ENCODE results near the gene HSP90AA1.

- TF ChIP-seq CTCF (IDR thresholded peaks at IDR 0.05) (no peak), EZH2 (IDR thresholded peaks at IDR 0.05; ENCODE audit: borderline replicate concordance, insufficient read depth, low read depth, low read length, poor library complexity, severe bottlenecking) (no peak)
Measured at GRCh38 chr14:102090713-102091112, 3.9 kb upstream of the HSP90AA1 start.

Measured in B cell (primary cell).